HepG2 (cell line): Measurements from ENCODE around the gene RASL12. TPM values are rescaled to one million over a fixed set of nuclear protein-coding genes. Genes with fewer than 3 reads are reported as not detected.

ENCODE experiments used
- ARID5B ChIP-seq: IDR thresholded peaks from 2 replicates; pipeline ENCODE4 v1.4.0; 2020; ENCODE audit warnings: mild to moderate bottlenecking, missing genetic modification reagents
- ARNT ChIP-seq: fragments of 450-650 bp; IDR thresholded peaks from 2 replicates; pipeline ENCODE4 v1.6.1; 2017
- ATF6 ChIP-seq: sonication (generic); formaldehyde crosslinking; conservative IDR thresholded peaks from 2 replicates; pipeline ENCODE4 v1.4.0; 2020; ENCODE audit warnings: missing genetic modification reagents
- ELF3 ChIP-seq: IDR thresholded peaks from 2 replicates; pipeline ENCODE4 v1.6.1; 2016; ENCODE audit warnings: missing genetic modification reagents, missing compliant biosample characterization
- HNRNPLL ChIP-seq: fragments of 200-400 bp; formaldehyde crosslinking; IDR thresholded peaks from 2 replicates; pipeline ENCODE4 v1.6.1; 2017; ENCODE audit warnings: mild to moderate bottlenecking, low read depth, low read length; ENCODE audit not compliant: poor library complexity, severe bottlenecking
- MEIS1 ChIP-seq: sonication (generic); formaldehyde crosslinking; IDR thresholded peaks from 2 replicates; pipeline ENCODE4 v1.9.0; 2021; ENCODE audit warnings: mild to moderate bottlenecking, missing genetic modification reagents, moderate library complexity, borderline replicate concordance
- MEIS2 ChIP-seq: sonication (generic); formaldehyde crosslinking; IDR thresholded peaks from 2 replicates; pipeline ENCODE4 v1.9.0; 2021; ENCODE audit warnings: mild to moderate bottlenecking, missing genetic modification reagents
- MZF1 ChIP-seq: sonication (generic); formaldehyde crosslinking; IDR thresholded peaks from 2 replicates; pipeline ENCODE4 v1.8.1; 2023; ENCODE audit warnings: mild to moderate bottlenecking, missing genetic modification reagents, borderline replicate concordance
- RFX3 ChIP-seq: IDR thresholded peaks from 2 replicates; pipeline ENCODE4 v1.6.1; 2016; ENCODE audit warnings: missing biosample characterization, missing genetic modification reagents
- ZBTB2 ChIP-seq: sonication (generic); formaldehyde crosslinking; IDR thresholded peaks from 2 replicates; pipeline ENCODE4 v1.8.0; 2022; ENCODE audit warnings: low read depth, missing genetic modification reagents
- ZNF101 ChIP-seq: sonication (generic); formaldehyde crosslinking; IDR thresholded peaks from 2 replicates; pipeline ENCODE4 v1.4.0; 2020; ENCODE audit warnings: mild to moderate bottlenecking, low read depth, missing genetic modification reagents, borderline replicate concordance
- ZNF18 ChIP-seq: sonication (generic); formaldehyde crosslinking; IDR thresholded peaks from 2 replicates; pipeline ENCODE4 v1.8.0; 2022; ENCODE audit warnings: mild to moderate bottlenecking, missing genetic modification reagents; ENCODE audit not compliant: insufficient replicate concordance
- ZNF512B ChIP-seq: sonication (generic); formaldehyde crosslinking; IDR thresholded peaks from 2 replicates; pipeline ENCODE4 v1.5.1; 2020; ENCODE audit warnings: missing genetic modification reagents, mild to moderate bottlenecking, borderline replicate concordance
- ZNF672 ChIP-seq: sonication (generic); formaldehyde crosslinking; IDR thresholded peaks from 2 replicates; pipeline ENCODE4 v1.8.1; 2022; ENCODE audit warnings: missing genetic modification reagents
- ZSCAN21 ChIP-seq: sonication (generic); formaldehyde crosslinking; IDR thresholded peaks from 2 replicates; pipeline ENCODE4 v1.8.0; 2022; ENCODE audit warnings: mild to moderate bottlenecking, missing genetic modification reagents, moderate library complexity, borderline replicate concordance
- polyA plus RNA-seq, 8 experiments: library from polyadenylated mRNA; depleted of rRNA in 3 of 8; stranded (reverse) in 7 of 8; unstranded in 1 of 8; fragments of >200 nt; fragmentation: Illumina TruSeq in 4 of 8; extraction: Trizol in 4 of 8; gene quantifications; 2 replicates each; pipeline versions ENCODE4 v1.2.1 to v1.2.3, GENCODE V29; 2011 to 2016; ENCODE audit warnings: low read depth in 4 of 8, missing spikeins in 1 of 8, mixed read lengths in 1 of 8; ENCODE audit not compliant: insufficient read depth in 1 of 8
- total RNA-seq, 5 experiments: library from RNA; depleted of rRNA; stranded (reverse); fragments of >200 nt; fragmentation: Illumina TruSeq; extraction: Trizol; gene quantifications; 2 replicates each; pipeline ENCODE4 v1.2.3, GENCODE V29; 2016; ENCODE audit warnings: low read depth in 1 of 5

Gene RASL12
- total and polyA plus RNA-seq, 2 of the 13 experiments (the other 11 are each of a cell fraction or from before 2014, with no cell fraction given): 0.16 to 0.55 TPM

DNA sequence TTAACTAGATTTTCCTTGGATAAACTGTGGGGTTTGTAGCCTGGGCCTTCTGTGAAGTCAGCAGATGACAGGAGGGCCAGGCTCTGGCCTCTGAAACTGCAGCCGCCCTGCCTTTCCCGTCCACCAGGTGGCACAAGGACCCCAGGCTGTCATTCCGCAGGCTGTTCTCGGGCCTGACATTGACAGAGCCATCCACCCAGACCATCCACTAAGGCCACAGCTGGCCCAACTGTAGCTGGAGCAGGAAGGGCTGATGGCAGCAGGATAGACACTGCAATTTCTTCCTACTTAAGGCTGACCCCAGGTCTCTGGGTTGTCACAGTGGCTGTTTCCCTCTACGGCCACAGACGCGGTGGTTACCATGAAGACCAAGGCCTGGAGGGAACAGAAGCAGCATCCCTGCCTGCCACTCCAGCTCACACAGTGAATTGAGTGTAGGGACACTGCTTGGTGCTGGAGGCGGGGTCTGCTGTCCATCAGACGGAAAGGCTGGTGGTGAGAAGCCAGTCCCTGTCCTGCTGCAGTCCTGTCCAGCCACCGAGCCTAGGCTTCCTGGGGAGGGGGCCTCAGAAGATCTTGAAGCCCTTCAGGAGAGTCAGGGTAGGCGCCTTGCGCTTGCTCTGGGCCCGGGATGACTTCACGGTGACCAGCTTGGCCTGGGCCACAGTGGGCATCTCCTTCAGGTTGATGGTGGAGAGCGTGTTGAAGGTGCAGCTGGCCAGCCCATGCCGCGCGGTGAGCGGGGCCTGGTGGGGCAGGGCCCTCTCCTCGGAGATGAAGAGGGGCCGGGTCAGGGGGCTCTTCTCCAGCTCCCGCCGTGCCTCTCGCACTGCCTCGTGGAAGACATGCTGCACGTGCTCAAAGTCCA lies 13.2 kb downstream of the RASL12 start (continued):
- TF ChIP-seq ARID5B (CRISPR knock-in tag): peak; percentile 59
- TF ChIP-seq MEIS1 (CRISPR knock-in tag): peak; percentile 53; the same call in 1 of the 2 replicates
- no peak for TF ChIP-seq ZBTB2 (CRISPR knock-in tag)
- TF ChIP-seq ZNF18 (CRISPR knock-in tag): no peak
- no peak; the same call in 1 of the 2 replicates for TF ChIP-seq ZSCAN21
- TF ChIP-seq ELF3 (CRISPR knock-in tag): peak; percentile 63
- no peak for TF ChIP-seq HNRNPLL
- no peak for TF ChIP-seq MZF1
- no peak for TF ChIP-seq ZNF512B (CRISPR knock-in tag)
- TF ChIP-seq ARNT: no peak
- no peak for TF ChIP-seq ATF6 (CRISPR knock-in tag)
- no peak for TF ChIP-seq ZNF101 (CRISPR knock-in tag)
- peak; percentile 79; the same call in 1 of the 2 replicates for TF ChIP-seq MEIS2 (CRISPR knock-in tag)
- TF ChIP-seq RFX3 (CRISPR knock-in tag): no peak
- TF ChIP-seq ZNF672 (CRISPR knock-in tag): no peak
